Coronary artery (tissue), 2 donors: ENCODE data around the gene P2RY8.
"Not testable (repeated sequence)": the region's sequence is repeated elsewhere in the genome, so short reads cannot be mapped to it uniquely, and the experiment has no call there.

Experiments
- DNase-seq: peaks from one replicate; pipeline ENCODE4 v3.0.0-alpha.2; 2017; ENCODE audit warnings: low spot score
- H3K27ac ChIP-seq, 2 donors: fragments of 200-600 bp; sonication (generic); one replicate each; pipeline ENCODE4 v1.5.1; 2016 to 2019
- H3K4me3 ChIP-seq: fragments of 200-600 bp; sonication (generic); 2 replicates; pipeline ENCODE4 v1.5.1; 2016; ENCODE audit warnings: mild to moderate bottlenecking, moderate library complexity
- CTCF ChIP-seq: fragments of 200-600 bp; sonication (generic); IDR thresholded peaks from one replicate; pipeline ENCODE4 v1.5.1; 2019; ENCODE audit warnings: antibody characterized with exemption

The P2RY8 gene

GRCh38 chrX:1433646-1434357, 103.2 kb downstream of the P2RY8 start:
- no peak for DNase-seq
- Histone ChIP-seq H3K4me3 (no peak overlapping the region), H3K27ac (no peak overlapping the region)
- TF ChIP-seq CTCF: no peak

GRCh38 chrX:1430451-1430850, 106.5 kb downstream of the P2RY8 start:
- DNase-seq: no peak
- Histone ChIP-seq H3K27ac (no peak overlapping the region), H3K4me3 (no peak overlapping the region)
- TF ChIP-seq CTCF: no peak

GRCh38 chrX:1427756-1428155, 109.2 kb downstream of the P2RY8 start:
- no peak overlapping the region for H3K27ac ChIP-seq
- no peak for DNase-seq
- no peak for TF ChIP-seq CTCF

GRCh38 chrX:1426321-1426720, 110.7 kb downstream of the P2RY8 start:
- not testable (repeated sequence) for H3K27ac ChIP-seq, H3K4me3 ChIP-seq, DNase-seq

More at GRCh38 chrX:1427756-1428155, 109.2 kb downstream of the P2RY8 start:
- H3K4me3 ChIP-seq: no peak overlapping the region

GRCh38 chrX:1425381-1425780, 111.6 kb downstream of the P2RY8 start:
- TF ChIP-seq CTCF: no peak
- Histone ChIP-seq H3K27ac (no peak overlapping the region), H3K4me3 (no peak overlapping the region)
- DNase-seq: no peak

GRCh38 chrX:1424147-1424851, 112.7 kb downstream of the P2RY8 start:
- no peak for TF ChIP-seq CTCF
- DNase-seq: no peak
- H3K27ac ChIP-seq: no peak overlapping the region
- H3K4me3 ChIP-seq: no peak overlapping the region

GRCh38 chrX:1423215-1423614, 113.8 kb downstream of the P2RY8 start:
- Histone ChIP-seq H3K4me3 (no peak overlapping the region), H3K27ac (no peak overlapping the region)
- no peak for DNase-seq
- no peak for TF ChIP-seq CTCF
